ENCODE results near the gene DOCK2.

Gene DOCK2

GRCh38 chr5:169886677-169887076 is 249.6 kb downstream of the DOCK2 start:
- DNase-seq (ENCODE audit: extremely low read depth in 1 of 2, low read depth in 1 of 2), result no peak

- DNase-seq (ENCODE audit: extremely low read depth in 1 of 2, low read depth in 1 of 2), result no peak
Observed at GRCh38 chr5:169889572-169889971, 252.5 kb downstream of the DOCK2 start.

GRCh38 chr5:169893010-169893409 is 255.9 kb downstream of the DOCK2 start:
- no peak for DNase-seq (ENCODE audit: extremely low read depth in 1 of 2, low read depth in 1 of 2)

- DNase-seq (ENCODE audit: extremely low read depth in 1 of 2, low read depth in 1 of 2), result no peak
Observed at GRCh38 chr5:169893571-169893970, 256.5 kb downstream of the DOCK2 start.

GRCh38 chr5:169895926-169896325 is 258.9 kb downstream of the DOCK2 start:
- DNase-seq (ENCODE audit: extremely low read depth in 1 of 2, low read depth in 1 of 2), result no peak

- DNase-seq (ENCODE audit: extremely low read depth in 1 of 2, low read depth in 1 of 2), result no peak
Observed at GRCh38 chr5:169897481-169897880, 260.4 kb downstream of the DOCK2 start.

- DNase-seq (ENCODE audit: extremely low read depth in 1 of 2, low read depth in 1 of 2), result no peak
Observed at GRCh38 chr5:169901896-169902295, 264.8 kb downstream of the DOCK2 start.

- DNase-seq (ENCODE audit: extremely low read depth in 1 of 2, low read depth in 1 of 2), result no peak
Observed at GRCh38 chr5:169904059-169904458, 267.0 kb downstream of the DOCK2 start.

GRCh38 chr5:169904508-169904907 is 267.4 kb downstream of the DOCK2 start:
- DNase-seq (ENCODE audit: extremely low read depth in 1 of 2, low read depth in 1 of 2), result no peak

- no peak for DNase-seq (ENCODE audit: extremely low read depth in 1 of 2, low read depth in 1 of 2)
Observed at GRCh38 chr5:169905017-169905416, 267.9 kb downstream of the DOCK2 start.

- DNase-seq (ENCODE audit: extremely low read depth in 1 of 2, low read depth in 1 of 2), result no peak
Observed at GRCh38 chr5:169906745-169907649, 269.9 kb downstream of the DOCK2 start.

GRCh38 chr5:169908864-169909263 is 271.8 kb downstream of the DOCK2 start:
- no peak for DNase-seq (ENCODE audit: extremely low read depth in 1 of 2, low read depth in 1 of 2)

GRCh38 chr5:169909945-169910344 is 272.9 kb downstream of the DOCK2 start:
- no peak for DNase-seq (ENCODE audit: extremely low read depth in 1 of 2, low read depth in 1 of 2)

GRCh38 chr5:169910393-169910792 is 273.3 kb downstream of the DOCK2 start:
- DNase-seq (ENCODE audit: extremely low read depth in 1 of 2, low read depth in 1 of 2), result no peak

- DNase-seq (ENCODE audit: extremely low read depth in 1 of 2, low read depth in 1 of 2), result no peak
Observed at GRCh38 chr5:169911448-169912212, 274.6 kb downstream of the DOCK2 start.

- no peak for DNase-seq (ENCODE audit: extremely low read depth in 1 of 2, low read depth in 1 of 2)
Observed at GRCh38 chr5:169913479-169913878, 276.4 kb downstream of the DOCK2 start.

- no peak for DNase-seq (ENCODE audit: extremely low read depth in 1 of 2, low read depth in 1 of 2)
Observed at GRCh38 chr5:169914766-169915165, 277.7 kb downstream of the DOCK2 start.

GRCh38 chr5:169917500-169917899 is 280.4 kb downstream of the DOCK2 start:
- no peak for DNase-seq (ENCODE audit: extremely low read depth in 1 of 2, low read depth in 1 of 2)

- no peak for DNase-seq (ENCODE audit: extremely low read depth in 1 of 2, low read depth in 1 of 2)
Observed at GRCh38 chr5:169918228-169918627, 281.2 kb downstream of the DOCK2 start.

GRCh38 chr5:169920474-169920873 is 283.4 kb downstream of the DOCK2 start:
- no peak for DNase-seq (ENCODE audit: extremely low read depth in 1 of 2, low read depth in 1 of 2)

GRCh38 chr5:169921384-169921783 is 284.3 kb downstream of the DOCK2 start:
- no peak for DNase-seq (ENCODE audit: extremely low read depth in 1 of 2, low read depth in 1 of 2)

- DNase-seq (ENCODE audit: extremely low read depth in 1 of 2, low read depth in 1 of 2), result no peak
Observed at GRCh38 chr5:169921949-169922348, 284.9 kb downstream of the DOCK2 start.
